ENCODE data around the gene ALK.

ALK gene

DNA sequence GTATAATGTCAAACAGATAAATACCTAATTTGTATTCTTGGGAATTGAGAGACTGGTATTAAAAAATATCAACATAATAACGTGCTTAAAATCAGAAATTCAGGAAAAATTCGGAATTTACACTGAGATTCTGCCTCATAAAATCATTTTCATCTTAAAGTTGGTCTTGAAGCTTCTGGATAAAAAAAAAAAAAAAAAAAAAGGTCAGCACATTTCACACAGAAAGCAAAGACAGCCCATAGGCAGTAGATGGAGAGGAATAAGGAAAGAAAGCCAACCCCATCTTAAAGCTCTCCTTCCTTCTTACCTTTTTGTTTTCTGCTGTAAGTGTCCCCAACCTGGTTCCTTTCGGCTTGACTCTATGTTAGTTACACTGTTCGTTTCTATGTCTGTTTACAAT, 41.5 kb upstream of the ALK start:
- Histone ChIP-seq H3K4me2 (ENCODE audit: low read length) (no peak overlapping the region), H4K20me1 (ENCODE audit: insufficient read depth, low read length) (no peaks in the 10 kb centered on the region), H3K9ac (ENCODE audit: low read length) (no peak overlapping the region), H2AFZ (ENCODE audit: low read length) (no peak overlapping the region), H3K27ac (ENCODE audit: low read depth, low read length, poor library complexity, severe bottlenecking) (no peak overlapping the region), H3K4me3 (ENCODE audit: low read depth, low read length, poor library complexity, severe bottlenecking) (no peak overlapping the region), H3K27me3 (ENCODE audit: insufficient read depth, low read length) (no peaks in the 10 kb centered on the region), H3K36me3 (ENCODE audit: insufficient read depth, low read length) (no peaks in the 10 kb centered on the region), H3K4me1 (ENCODE audit: insufficient read depth, low read length, severe bottlenecking) (no peaks in the 10 kb centered on the region), H3K9me2 (ENCODE audit: low read depth, low read length) (no peaks in the 10 kb centered on the region), H3K9me3 (ENCODE audit: low read length) (no peaks in the 10 kb centered on the region), H3F3A (ENCODE audit: insufficient read depth, low read length) (no peaks in the 10 kb centered on the region), H3K79me2 (ENCODE audit: insufficient read depth, low read length) (no peaks in the 10 kb centered on the region)
- TF ChIP-seq CTCF (IDR thresholded peaks at IDR 0.05; ENCODE audit: low read length) (no peak), EZH2 (IDR thresholded peaks at IDR 0.05; ENCODE audit: borderline replicate concordance, low read length) (no peak)

- Histone ChIP-seq H3K4me2 (ENCODE audit: low read length) (no peak overlapping the region), H3K9me3 (ENCODE audit: low read length) (no peaks in the 10 kb centered on the region)
- TF ChIP-seq EZH2 (IDR thresholded peaks at IDR 0.05; ENCODE audit: borderline replicate concordance, low read length): no peak
- no peak for TF ChIP-seq CTCF (IDR thresholded peaks at IDR 0.05; ENCODE audit: low read length)
Observed at GRCh38 chr2:29954316-29954715, 32.9 kb upstream of the ALK start.

DNA sequence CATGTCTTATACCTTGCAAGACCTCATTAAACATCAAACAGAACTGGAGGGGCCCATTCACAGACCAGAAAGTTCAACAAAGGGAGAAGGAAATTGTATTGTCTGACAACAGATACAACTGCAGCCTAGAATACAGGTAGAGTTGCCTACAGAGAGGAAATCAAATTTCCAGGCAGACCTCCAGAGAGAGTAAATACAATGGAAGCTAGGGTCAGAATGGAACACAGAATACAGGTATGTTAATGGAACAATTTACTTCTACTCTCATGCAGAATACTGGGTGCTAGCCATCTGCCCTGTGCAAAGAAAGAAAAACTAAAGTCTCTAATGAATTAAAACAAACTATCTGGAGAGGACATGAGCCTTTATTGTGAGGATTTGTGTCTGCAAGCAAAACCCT, 31.6 kb upstream of the ALK start:
- Histone ChIP-seq H2AFZ (ENCODE audit: low read length) (no peak overlapping the region), H3K9me3 (ENCODE audit: low read length) (no peaks in the 10 kb centered on the region), H3K4me3 (ENCODE audit: low read depth, low read length, poor library complexity, severe bottlenecking) (no peak overlapping the region), H3K4me2 (ENCODE audit: low read length) (no peak overlapping the region), H3K79me2 (ENCODE audit: insufficient read depth, low read length) (no peaks in the 10 kb centered on the region), H3K4me1 (ENCODE audit: insufficient read depth, low read length, severe bottlenecking) (no peaks in the 10 kb centered on the region), H3F3A (ENCODE audit: insufficient read depth, low read length) (no peaks in the 10 kb centered on the region), H4K20me1 (ENCODE audit: insufficient read depth, low read length) (no peaks in the 10 kb centered on the region), H3K27ac (ENCODE audit: low read depth, low read length, poor library complexity, severe bottlenecking) (no peak overlapping the region), H3K27me3 (ENCODE audit: insufficient read depth, low read length) (no peaks in the 10 kb centered on the region), H3K36me3 (ENCODE audit: insufficient read depth, low read length) (no peaks in the 10 kb centered on the region), H3K9me2 (ENCODE audit: low read depth, low read length) (no peaks in the 10 kb centered on the region), H3K9ac (ENCODE audit: low read length) (no peak overlapping the region)
- TF ChIP-seq EZH2 (IDR thresholded peaks at IDR 0.05; ENCODE audit: borderline replicate concordance, low read length) (no peak), CTCF (IDR thresholded peaks at IDR 0.05; ENCODE audit: low read length) (no peak)

More at GRCh38 chr2:29954316-29954715, 32.9 kb upstream of the ALK start:
- no peaks in the 10 kb centered on the region for H4K20me1 ChIP-seq (ENCODE audit: insufficient read depth, low read length)
- no peaks in the 10 kb centered on the region for H3K36me3 ChIP-seq (ENCODE audit: insufficient read depth, low read length)
- no peaks in the 10 kb centered on the region for H3F3A ChIP-seq (ENCODE audit: insufficient read depth, low read length)
- no peak overlapping the region for H2AFZ ChIP-seq (ENCODE audit: low read length)
- no peak overlapping the region for H3K4me3 ChIP-seq (ENCODE audit: low read depth, low read length, poor library complexity, severe bottlenecking)
- no peaks in the 10 kb centered on the region for H3K27me3 ChIP-seq (ENCODE audit: insufficient read depth, low read length)
- no peak overlapping the region for H3K27ac ChIP-seq (ENCODE audit: low read depth, low read length, poor library complexity, severe bottlenecking)
- H3K9ac ChIP-seq (ENCODE audit: low read length): no peak overlapping the region
- H3K4me1 ChIP-seq (ENCODE audit: insufficient read depth, low read length, severe bottlenecking): no peaks in the 10 kb centered on the region
- no peaks in the 10 kb centered on the region for H3K9me2 ChIP-seq (ENCODE audit: low read depth, low read length)
- H3K79me2 ChIP-seq (ENCODE audit: insufficient read depth, low read length): no peaks in the 10 kb centered on the region
